GM12874 (cell line): Measurements from ENCODE around the gene CRISPLD2.

Experiments used
- TF ChIP-seq, protein P1 (sequence below): IDR thresholded peaks from 2 replicates; pipeline ENCODE4 v1.5.1; 2011; ENCODE audit warnings: low read depth, mild to moderate bottlenecking, control low read depth, low read length, moderate library complexity; ENCODE audit not compliant: insufficient read depth

Gene CRISPLD2

GRCh38 chr16:84790301-84790700 is 29.5 kb upstream of the CRISPLD2 start:
- TF ChIP-seq, protein P1, sequence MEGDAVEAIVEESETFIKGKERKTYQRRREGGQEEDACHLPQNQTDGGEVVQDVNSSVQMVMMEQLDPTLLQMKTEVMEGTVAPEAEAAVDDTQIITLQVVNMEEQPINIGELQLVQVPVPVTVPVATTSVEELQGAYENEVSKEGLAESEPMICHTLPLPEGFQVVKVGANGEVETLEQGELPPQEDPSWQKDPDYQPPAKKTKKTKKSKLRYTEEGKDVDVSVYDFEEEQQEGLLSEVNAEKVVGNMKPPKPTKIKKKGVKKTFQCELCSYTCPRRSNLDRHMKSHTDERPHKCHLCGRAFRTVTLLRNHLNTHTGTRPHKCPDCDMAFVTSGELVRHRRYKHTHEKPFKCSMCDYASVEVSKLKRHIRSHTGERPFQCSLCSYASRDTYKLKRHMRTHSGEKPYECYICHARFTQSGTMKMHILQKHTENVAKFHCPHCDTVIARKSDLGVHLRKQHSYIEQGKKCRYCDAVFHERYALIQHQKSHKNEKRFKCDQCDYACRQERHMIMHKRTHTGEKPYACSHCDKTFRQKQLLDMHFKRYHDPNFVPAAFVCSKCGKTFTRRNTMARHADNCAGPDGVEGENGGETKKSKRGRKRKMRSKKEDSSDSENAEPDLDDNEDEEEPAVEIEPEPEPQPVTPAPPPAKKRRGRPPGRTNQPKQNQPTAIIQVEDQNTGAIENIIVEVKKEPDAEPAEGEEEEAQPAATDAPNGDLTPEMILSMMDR: no peak

DNA sequence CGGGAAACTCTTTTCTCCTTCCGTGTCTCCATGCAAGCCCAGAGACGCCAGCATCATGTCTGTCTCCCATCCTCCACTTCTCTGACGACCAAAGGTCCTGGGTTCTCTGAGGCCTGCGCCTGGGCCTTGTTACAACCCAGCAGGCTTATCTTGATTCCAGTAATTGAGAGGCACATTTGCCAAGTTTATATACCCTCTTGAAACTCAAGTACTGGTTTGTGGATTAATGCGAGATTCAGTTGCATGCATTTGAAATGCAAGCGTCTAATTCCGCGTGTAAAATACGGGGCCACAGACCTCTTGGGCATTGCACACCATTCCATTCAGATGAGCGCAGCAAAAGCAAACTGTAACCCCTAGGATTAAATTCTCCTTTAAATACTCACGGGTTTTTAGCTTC is 28.7 kb upstream of the CRISPLD2 start:
- TF ChIP-seq, protein P1: no peak

DNA sequence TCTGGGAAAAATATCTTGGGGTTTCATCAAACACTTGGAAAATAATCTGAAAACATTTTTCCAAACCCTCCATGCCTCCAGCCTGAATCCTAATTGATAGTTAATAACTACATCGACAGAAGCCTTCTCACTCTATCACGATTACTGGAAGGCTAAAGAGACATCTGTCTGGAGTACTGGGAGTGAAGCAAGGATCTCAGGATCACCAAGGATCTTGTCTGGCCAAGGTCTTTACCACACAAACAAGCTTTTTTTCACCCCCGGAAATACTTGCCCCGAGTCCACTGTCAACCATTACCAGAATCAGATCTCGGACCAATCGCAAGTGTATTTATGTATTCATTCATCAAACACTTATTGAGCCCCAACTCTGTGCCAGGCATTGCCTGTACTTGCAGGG is 28.3 kb upstream of the CRISPLD2 start:
- TF ChIP-seq, protein P1: no peak

DNA sequence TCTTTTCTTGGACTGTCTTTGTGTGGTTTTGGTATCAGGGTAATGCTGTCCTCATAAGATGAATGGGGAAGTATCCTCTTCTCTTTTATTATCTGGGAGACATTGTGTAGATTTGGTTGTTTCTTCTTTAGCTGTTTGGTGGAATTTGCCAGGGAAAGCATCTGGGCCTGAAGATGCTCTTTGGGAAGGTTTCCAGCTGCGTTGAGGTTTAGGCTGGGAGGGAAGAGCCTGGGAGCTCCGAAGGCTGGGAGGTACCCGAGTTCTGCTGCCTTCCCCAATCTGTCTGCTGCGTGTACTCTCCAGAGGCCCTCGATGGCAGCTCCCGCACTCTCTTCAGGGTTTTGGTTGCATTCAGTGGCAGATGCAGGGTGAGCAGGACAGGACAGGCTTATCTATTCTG is 25.6 kb upstream of the CRISPLD2 start:
- TF ChIP-seq, protein P1: no peak

GRCh38 chr16:84794626-84795025 is 25.2 kb upstream of the CRISPLD2 start:
- TF ChIP-seq, protein P1: no peak

- TF ChIP-seq, protein P1: no peak
These were observed 24.3 kb upstream of the CRISPLD2 start for GRCh38 chr16:84795329-84796053.

- TF ChIP-seq, protein P1: no peak
These were observed 19.4 kb upstream of the CRISPLD2 start for GRCh38 chr16:84800158-84800978.
